Cardiac muscle cell (in vitro differentiated cells and primary cell): ENCODE data around the gene LZTR1. TPM values are rescaled to one million over a fixed set of nuclear protein-coding genes. Genes with fewer than 3 reads are reported as not detected.

Experiments
- DNase-seq, 2 donors: peaks; one replicate each; pipeline versions ENCODE4 v3.0.0 to v3.0.0-alpha.2; 2010 to 2017; ENCODE audit warnings: low read depth in 1 of 2, low spot score in 1 of 2
- H3K27ac ChIP-seq: fragments of 200-600 bp; sonication (generic); 2 replicates; pipeline ENCODE4 v1.5.1; 2016
- H3K27me3 ChIP-seq: fragments of 200-600 bp; sonication (generic); 2 replicates; pipeline ENCODE4 v1.6.0; 2016; ENCODE audit warnings: control low read depth
- H3K36me3 ChIP-seq: fragments of 200-600 bp; sonication (generic); 2 replicates; pipeline ENCODE4 v1.5.1; 2016; ENCODE audit warnings: control low read depth
- H3K4me1 ChIP-seq: fragments of 200-600 bp; sonication (generic); 2 replicates; pipeline ENCODE4 v1.8.1; 2017; ENCODE audit warnings: low read depth, mild to moderate bottlenecking, mixed run types
- H3K4me3 ChIP-seq: fragments of 200-600 bp; sonication (generic); 2 replicates; pipeline ENCODE4 v1.5.1; 2016; ENCODE audit warnings: mild to moderate bottlenecking
- H3K9me3 ChIP-seq: fragments of 200-600 bp; sonication (generic); 2 replicates; pipeline ENCODE4 v1.5.1; 2017; ENCODE audit warnings: low read depth, mild to moderate bottlenecking, control low read depth
- CTCF ChIP-seq: IDR thresholded peaks from 2 replicates; pipeline ENCODE4 v1.5.1; 2012; ENCODE audit warnings: low read depth, mild to moderate bottlenecking, low read length
- polyA plus RNA-seq: library from polyadenylated mRNA; unstranded; fragments of >200 nt; fragmentation: Nextera tagmentation; extraction: Ambion mirVana; gene quantifications from 2 replicates; pipeline ENCODE4 v1.2.1, GENCODE V29; 2016
- total RNA-seq: library from RNA; depleted of rRNA; stranded (reverse); fragments of >200 nt; gene quantifications from 2 replicates; pipeline ENCODE4 v1.2.3, GENCODE V29; 2016

LZTR1 gene
- total and polyA plus RNA-seq, 2 experiments from 2014 or later: 60.9 to 62.6 TPM

- H3K9me3 ChIP-seq: no peaks in the 10 kb centered on the region
- no peaks in the 10 kb centered on the region for H3K27me3 ChIP-seq
- H3K27ac ChIP-seq: peak within 1 kb of the TSS; percentile 96
- H3K36me3 ChIP-seq: no peaks in the 10 kb centered on the region
- H3K4me1 ChIP-seq: peaks cover 18% of the 10 kb centered on the region
- DNase-seq: peak; percentile 78 to 86
- no peak for TF ChIP-seq CTCF
- peak within 1 kb of the TSS; percentile 42 for H3K4me3 ChIP-seq
Measured at GRCh38 chr22:21014726-21015465, 32.8 kb downstream of the LZTR1 start, which contains the start of gene P2RX6. TSS of gene P2RX6 (plus strand) at chr22:21015165. CDS start at chr22:21015175, 10 bp downstream.

- H3K36me3 ChIP-seq: no peaks in the 10 kb centered on the region
- H3K9me3 ChIP-seq: no peaks in the 10 kb centered on the region
- no peak for DNase-seq
- TF ChIP-seq CTCF: no peak
- H3K27ac ChIP-seq: peak overlapping the region; percentile 96
- no peaks in the 10 kb centered on the region for H3K27me3 ChIP-seq
- H3K4me3 ChIP-seq: no peak overlapping the region
- H3K4me1 ChIP-seq: peaks cover 18% of the 10 kb centered on the region
Measured at GRCh38 chr22:21015466-21016006, 33.4 kb downstream of the LZTR1 start.

- peaks cover 18% of the 10 kb centered on the region for H3K4me1 ChIP-seq
- TF ChIP-seq CTCF: no peak
- peak overlapping the region; percentile 52 for H3K27ac ChIP-seq
Measured at GRCh38 chr22:21016644-21017420, 34.7 kb downstream of the LZTR1 start.

GRCh38 chr22:21018314-21018713 is 36.2 kb downstream of the LZTR1 start:
- Histone ChIP-seq H3K27ac (no peak overlapping the region), H3K9me3 (no peaks in the 10 kb centered on the region), H3K4me1 (peaks cover 11% of the 10 kb centered on the region), H3K4me3 (no peak overlapping the region), H3K27me3 (no peaks in the 10 kb centered on the region), H3K36me3 (no peaks in the 10 kb centered on the region)
- no peak for TF ChIP-seq CTCF
- no peak for DNase-seq

More at GRCh38 chr22:21016644-21017420, 34.7 kb downstream of the LZTR1 start:
- Histone ChIP-seq H3K4me3 (no peak overlapping the region), H3K9me3 (no peaks in the 10 kb centered on the region), H3K27me3 (no peaks in the 10 kb centered on the region), H3K36me3 (no peaks in the 10 kb centered on the region)
- no peak for DNase-seq

GRCh38 chr22:21020802-21021429 is 38.8 kb downstream of the LZTR1 start:
- Histone ChIP-seq H3K27me3 (no peaks in the 10 kb centered on the region), H3K9me3 (no peaks in the 10 kb centered on the region), H3K4me1 (peaks cover 3% of the 10 kb centered on the region), H3K27ac (no peak overlapping the region), H3K4me3 (no peak overlapping the region), H3K36me3 (no peaks in the 10 kb centered on the region)
- peak; percentile 29 for DNase-seq
- TF ChIP-seq CTCF: peak; percentile 51
